GM12891 (cell line): Measurements from ENCODE around the gene POU6F2.

Experiments
- POLR2A ChIP-seq: IDR thresholded peaks from 2 replicates; pipeline ENCODE4 v1.6.1; 2011; ENCODE audit warnings: low read depth, low read length, control low read depth
- POLR2AphosphoS5 ChIP-seq: IDR thresholded peaks from 2 replicates; pipeline ENCODE4 v1.6.1; 2011; ENCODE audit warnings: low read depth, low read length, control low read depth
- TAF1 ChIP-seq: IDR thresholded peaks from 2 replicates; pipeline ENCODE4 v1.6.1; 2011; ENCODE audit warnings: low read depth, low read length, control low read depth

DNA sequence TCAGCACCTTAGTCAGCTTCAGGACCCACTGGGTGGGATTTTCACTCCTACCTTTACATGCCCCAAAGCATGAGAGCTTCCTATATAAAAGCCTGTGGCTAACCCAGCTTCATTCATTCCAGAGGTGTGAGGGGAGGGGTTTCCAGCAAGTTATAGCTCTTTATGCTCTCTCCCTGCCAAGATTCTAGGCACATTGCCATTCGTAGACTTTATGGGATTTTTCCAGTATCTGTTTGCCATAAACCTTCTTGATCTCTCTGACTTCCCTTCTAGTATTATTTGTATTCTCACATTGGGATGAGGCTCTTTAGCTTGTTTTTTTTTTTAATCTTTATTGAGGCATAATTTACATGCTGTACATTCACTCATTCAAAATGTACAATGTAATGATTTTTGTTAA is 67.5 kb downstream of the POU6F2 start:
- TF ChIP-seq POLR2AphosphoS5 (no peak), POLR2A (no peak), TAF1 (no peak)
